Breast epithelium (tissue), 3 donors: ENCODE data around the gene ACVR1B.

ENCODE experiments used
- POLR2A ChIP-seq: fragments of 450-650 bp; IDR thresholded peaks from one replicate; pipeline ENCODE4 v1.6.1; 2016; ENCODE audit warnings: antibody characterized with exemption, mild to moderate bottlenecking, moderate library complexity
- POLR2AphosphoS5 ChIP-seq, 3 donors: sonication (generic); formaldehyde crosslinking; IDR thresholded peaks; one replicate each; pipeline ENCODE4 v1.6.1; 2017; ENCODE audit warnings: antibody characterized with exemption in 3 of 3

DNA sequence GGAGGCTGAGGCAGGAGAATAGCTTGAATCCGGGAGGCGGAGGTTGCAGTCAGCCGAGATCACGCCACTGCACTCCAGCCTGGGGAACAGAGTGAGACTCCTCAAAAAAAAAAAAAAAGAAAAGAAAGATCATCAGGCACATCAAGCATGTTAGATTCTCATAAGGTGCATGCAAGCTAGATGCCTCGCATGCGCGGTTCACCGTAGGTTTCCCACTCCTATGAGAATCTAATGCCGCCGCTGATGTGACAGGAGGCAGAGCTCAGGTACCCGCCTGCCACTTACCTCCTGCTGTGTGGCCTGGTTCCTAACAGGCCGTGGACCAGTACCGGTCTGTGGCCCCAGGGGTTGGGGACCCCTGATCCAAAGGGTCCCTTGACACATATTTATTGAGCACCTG is 7.0 kb downstream of the ACVR1B start:
- no peak for TF ChIP-seq POLR2A
- TF ChIP-seq POLR2AphosphoS5 (IDR thresholded peaks at IDR 0.05): no peak
